ENCODE measurements around the gene TMED3.

The TMED3 gene

DNA sequence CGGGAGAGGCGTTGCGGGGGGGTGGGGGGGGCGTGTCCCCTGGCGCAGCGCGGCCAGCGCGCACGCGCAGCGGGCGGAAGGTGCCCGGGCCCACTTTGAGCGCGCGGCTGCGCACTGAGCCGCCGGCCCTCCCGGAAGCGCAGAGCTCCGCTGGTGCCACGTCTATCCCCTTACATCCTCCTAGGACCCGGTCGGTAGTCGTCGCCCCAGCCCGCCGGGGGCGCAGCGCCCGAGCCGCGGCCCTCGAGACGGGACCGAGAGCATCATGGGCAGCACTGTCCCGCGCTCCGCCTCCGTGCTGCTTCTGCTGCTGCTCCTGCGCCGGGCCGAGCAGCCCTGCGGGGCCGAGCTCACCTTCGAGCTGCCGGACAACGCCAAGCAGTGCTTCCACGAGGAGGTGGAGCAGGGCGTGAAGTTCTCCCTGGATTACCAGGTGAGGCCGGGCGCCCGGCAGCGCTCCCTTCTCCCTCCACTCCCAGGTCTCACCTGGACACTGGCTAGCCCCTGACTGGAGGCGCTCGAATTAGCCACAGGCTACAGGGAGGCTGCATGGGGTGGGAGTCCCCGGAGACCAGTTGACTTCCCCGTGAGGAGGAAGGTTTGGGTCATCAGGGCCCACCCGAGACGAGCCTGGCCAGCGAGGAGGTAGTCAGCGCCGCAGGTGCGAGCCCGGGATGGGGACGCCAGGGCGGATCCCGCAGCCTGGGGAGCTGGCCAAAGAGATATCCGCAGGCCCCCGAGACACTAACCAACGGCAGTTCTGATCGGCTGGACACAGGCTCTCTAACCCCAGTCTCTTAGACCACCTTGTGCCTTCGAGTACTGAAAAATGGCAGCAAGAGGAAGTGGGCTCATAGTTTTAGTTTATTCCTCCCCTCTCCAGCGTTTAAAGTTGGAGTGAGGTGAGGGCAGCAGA, at the start of gene TMED3:
Gene TMED3 (plus strand): TSS at position 128 of the 916 bp plus-strand sequence. CDS start 138 bp downstream, at position 266.
- peaks cover 14% of the 10 kb centered on the region; the same call in 1 of the 2 replicates for H3K79me2 ChIP-seq (ENCODE audit: insufficient read depth, low read length)

DNA sequence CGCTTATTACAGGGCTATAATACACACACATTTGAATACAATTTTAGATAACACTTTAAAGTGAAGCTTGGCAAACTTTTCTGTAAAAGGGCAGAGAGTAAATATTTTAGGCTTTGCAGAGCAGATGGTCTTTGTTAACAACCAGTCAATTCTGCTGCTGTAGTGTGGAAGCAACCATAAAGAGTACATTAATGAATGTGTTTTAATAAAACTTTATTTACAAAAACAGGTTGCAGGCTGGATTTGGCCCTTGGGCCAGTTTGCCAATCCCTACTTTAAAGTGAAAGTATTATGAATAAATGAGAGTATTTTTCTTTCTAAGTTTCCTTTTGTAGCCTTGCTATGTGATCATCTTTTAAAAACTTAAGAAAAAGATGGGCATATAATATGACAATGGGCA, 49.1 kb upstream of the TMED3 start:
- no peaks in the 10 kb centered on the region for H3K4me1 ChIP-seq (ENCODE audit: insufficient read depth, low read length, severe bottlenecking)
- H4K20me1 ChIP-seq (ENCODE audit: insufficient read depth, low read length), result no peaks in the 10 kb centered on the region
- H3K4me2 ChIP-seq (ENCODE audit: low read length), result no peak overlapping the region
- no peaks in the 10 kb centered on the region for H3K9me2 ChIP-seq (ENCODE audit: low read depth, low read length)
- no peaks in the 10 kb centered on the region for H3K79me2 ChIP-seq (ENCODE audit: insufficient read depth, low read length)
- H3K27ac ChIP-seq (ENCODE audit: low read depth, low read length, poor library complexity, severe bottlenecking), result no peak overlapping the region
- TF ChIP-seq EZH2 (IDR thresholded peaks at IDR 0.05; ENCODE audit: borderline replicate concordance, low read length), result no peak
- no peak overlapping the region for H3K4me3 ChIP-seq (ENCODE audit: low read depth, low read length, poor library complexity, severe bottlenecking)
- H3F3A ChIP-seq (ENCODE audit: insufficient read depth, low read length), result no peaks in the 10 kb centered on the region
- H3K9me3 ChIP-seq (ENCODE audit: low read length), result no peaks in the 10 kb centered on the region
- H3K27me3 ChIP-seq (ENCODE audit: insufficient read depth, low read length), result no peaks in the 10 kb centered on the region
- H2AFZ ChIP-seq (ENCODE audit: low read length), result no peak overlapping the region
- H3K9ac ChIP-seq (ENCODE audit: low read length), result no peak overlapping the region
- H3K36me3 ChIP-seq (ENCODE audit: insufficient read depth, low read length), result no peaks in the 10 kb centered on the region

More for the DNA sequence above, at the start of gene TMED3:
- H4K20me1 ChIP-seq (ENCODE audit: insufficient read depth, low read length), result no peaks in the 10 kb centered on the region
- H3K9me2 ChIP-seq (ENCODE audit: low read depth, low read length), result no peaks in the 10 kb centered on the region
- H2AFZ ChIP-seq (ENCODE audit: low read length), result peak within 1 kb of the TSS; percentile 92
- peaks cover 37% of the 10 kb centered on the region for H3K36me3 ChIP-seq (ENCODE audit: insufficient read depth, low read length)
- TF ChIP-seq EZH2 (IDR thresholded peaks at IDR 0.05; ENCODE audit: borderline replicate concordance, low read length), result no peak
- TF ChIP-seq, protein P1, sequence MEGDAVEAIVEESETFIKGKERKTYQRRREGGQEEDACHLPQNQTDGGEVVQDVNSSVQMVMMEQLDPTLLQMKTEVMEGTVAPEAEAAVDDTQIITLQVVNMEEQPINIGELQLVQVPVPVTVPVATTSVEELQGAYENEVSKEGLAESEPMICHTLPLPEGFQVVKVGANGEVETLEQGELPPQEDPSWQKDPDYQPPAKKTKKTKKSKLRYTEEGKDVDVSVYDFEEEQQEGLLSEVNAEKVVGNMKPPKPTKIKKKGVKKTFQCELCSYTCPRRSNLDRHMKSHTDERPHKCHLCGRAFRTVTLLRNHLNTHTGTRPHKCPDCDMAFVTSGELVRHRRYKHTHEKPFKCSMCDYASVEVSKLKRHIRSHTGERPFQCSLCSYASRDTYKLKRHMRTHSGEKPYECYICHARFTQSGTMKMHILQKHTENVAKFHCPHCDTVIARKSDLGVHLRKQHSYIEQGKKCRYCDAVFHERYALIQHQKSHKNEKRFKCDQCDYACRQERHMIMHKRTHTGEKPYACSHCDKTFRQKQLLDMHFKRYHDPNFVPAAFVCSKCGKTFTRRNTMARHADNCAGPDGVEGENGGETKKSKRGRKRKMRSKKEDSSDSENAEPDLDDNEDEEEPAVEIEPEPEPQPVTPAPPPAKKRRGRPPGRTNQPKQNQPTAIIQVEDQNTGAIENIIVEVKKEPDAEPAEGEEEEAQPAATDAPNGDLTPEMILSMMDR (IDR thresholded peaks at IDR 0.05; ENCODE audit: low read length), result peak; percentile 34; the same call in 1 of the 2 replicates
- no peaks in the 10 kb centered on the region for H3K9me3 ChIP-seq (ENCODE audit: low read length)
- no peak within 1 kb of the TSS for H3K27ac ChIP-seq (ENCODE audit: low read depth, low read length, poor library complexity, severe bottlenecking)
- no peaks in the 10 kb centered on the region for H3F3A ChIP-seq (ENCODE audit: insufficient read depth, low read length)
- peak within 1 kb of the TSS; percentile 92 for H3K4me2 ChIP-seq (ENCODE audit: low read length)
- H3K4me3 ChIP-seq (ENCODE audit: low read depth, low read length, poor library complexity, severe bottlenecking), result peak within 1 kb of the TSS; percentile 88
- no peaks in the 10 kb centered on the region for H3K27me3 ChIP-seq (ENCODE audit: insufficient read depth, low read length)
- peak within 1 kb of the TSS; percentile 95 for H3K9ac ChIP-seq (ENCODE audit: low read length)
- peaks cover 16% of the 10 kb centered on the region for H3K4me1 ChIP-seq (ENCODE audit: insufficient read depth, low read length, severe bottlenecking)

DNA sequence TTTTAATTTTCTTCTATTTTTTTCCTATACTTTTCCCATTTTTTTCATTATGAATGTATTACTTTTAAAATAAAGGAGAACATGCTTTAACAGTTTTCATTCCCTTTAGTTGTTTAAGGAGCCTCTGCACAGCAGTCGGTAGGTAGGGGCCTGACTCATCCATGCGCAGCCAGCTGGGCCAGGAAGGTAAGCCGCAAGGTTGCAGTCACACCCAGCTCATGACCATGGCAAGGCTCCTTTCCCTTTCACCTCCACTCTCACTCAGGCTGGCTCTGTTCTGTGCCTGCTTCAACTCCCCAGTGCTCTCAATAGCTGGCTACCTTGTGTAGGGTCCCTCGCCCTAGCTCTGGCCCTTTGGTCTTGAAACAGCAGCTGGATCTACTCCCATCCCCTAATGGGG, 45.7 kb upstream of the TMED3 start:
- Histone ChIP-seq H3K9me2 (ENCODE audit: low read depth, low read length) (no peaks in the 10 kb centered on the region), H2AFZ (ENCODE audit: low read length) (no peak overlapping the region), H3K27me3 (ENCODE audit: insufficient read depth, low read length) (no peaks in the 10 kb centered on the region), H3K4me3 (ENCODE audit: low read depth, low read length, poor library complexity, severe bottlenecking) (no peak overlapping the region), H3K4me2 (ENCODE audit: low read length) (no peak overlapping the region), H3K36me3 (ENCODE audit: insufficient read depth, low read length) (no peaks in the 10 kb centered on the region), H3K4me1 (ENCODE audit: insufficient read depth, low read length, severe bottlenecking) (no peaks in the 10 kb centered on the region), H3K27ac (ENCODE audit: low read depth, low read length, poor library complexity, severe bottlenecking) (no peak overlapping the region), H3K79me2 (ENCODE audit: insufficient read depth, low read length) (no peaks in the 10 kb centered on the region), H3K9ac (ENCODE audit: low read length) (no peak overlapping the region), H3F3A (ENCODE audit: insufficient read depth, low read length) (no peaks in the 10 kb centered on the region), H3K9me3 (ENCODE audit: low read length) (no peaks in the 10 kb centered on the region), H4K20me1 (ENCODE audit: insufficient read depth, low read length) (no peaks in the 10 kb centered on the region)
- TF ChIP-seq EZH2 (IDR thresholded peaks at IDR 0.05; ENCODE audit: borderline replicate concordance, low read length), result no peak
- TF ChIP-seq, protein P1 (IDR thresholded peaks at IDR 0.05; ENCODE audit: low read length), result no peak
